Measurements from ENCODE around the gene MAD1L1. TPM values are rescaled to one million over a fixed set of nuclear protein-coding genes. Genes with fewer than 3 reads are reported as not detected.

The MAD1L1 gene
- total and polyA plus RNA-seq, 3 experiments from 2014 or later: 43.6 to 185 (median 47.3) TPM

DNA sequence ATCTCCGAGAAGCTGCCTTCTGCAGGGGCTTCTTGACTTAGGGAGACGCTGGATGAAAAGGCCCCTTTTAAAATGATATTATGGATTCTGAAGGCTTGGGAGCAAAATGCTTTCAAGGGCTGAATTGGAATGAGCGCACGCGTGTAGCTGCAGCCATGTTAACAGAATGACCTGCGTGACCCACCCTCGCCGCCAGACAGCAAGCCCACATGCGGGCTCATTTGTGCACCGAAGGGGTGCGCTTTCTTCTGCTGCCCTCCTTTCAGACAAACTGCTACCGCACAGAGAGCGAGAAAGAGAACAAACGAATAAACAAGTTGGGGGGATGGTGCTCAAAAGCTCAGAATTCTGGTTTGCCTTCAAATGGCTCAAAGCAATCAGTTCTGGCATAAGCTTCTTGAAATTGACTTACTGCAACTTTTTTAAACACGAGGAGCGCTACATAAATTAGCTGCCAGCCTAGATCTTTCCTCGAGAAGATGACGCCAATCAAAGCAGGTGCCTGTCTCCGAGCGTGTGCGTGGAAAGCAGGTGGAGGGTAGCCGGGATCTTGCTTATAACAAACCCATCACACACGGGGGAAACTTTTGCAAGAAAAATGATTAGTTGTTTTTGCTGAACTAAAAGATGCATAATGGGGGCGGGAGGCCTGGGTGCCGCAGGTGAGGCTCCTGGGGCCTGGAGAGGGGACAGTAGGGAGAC, 268.4 kb downstream of the MAD1L1 start:
- H3K4me1 ChIP-seq (ENCODE audit: insufficient read depth, low read length): peaks cover 1% of the 10 kb centered on the region
- POLR2A ChIA-PET: no interaction called here
- H3K9me3 ChIP-seq (ENCODE audit: low read length): peaks cover 3% of the 10 kb centered on the region
- no peak for DNase-seq
- Mint-ChIP-seq H3K36me3 (peaks cover 9 to 16% (median 11%) of the 10 kb centered on the region in 3 donors), H3K4me1 (peaks cover 20 to 34% (median 30%) of the 10 kb centered on the region in 3 donors), H3K9me3 (peaks cover 18 to 20% (median 20%) of the 10 kb centered on the region in 5 donors), H3K27me3 (no peaks in the 10 kb centered on the region), H3K4me3 (no peak overlapping the region), H3K27ac (peak overlapping the region in 1 of 8 donors; percentile 46)
- CTCF ChIA-PET: no interaction called here
- no peak overlapping the region for H3K27ac ChIP-seq (ENCODE audit: low read depth, low read length)
- H3K36me3 ChIP-seq (ENCODE audit: insufficient read depth, low read length): no peaks in the 10 kb centered on the region
- H3K4me3 ChIP-seq (ENCODE audit: low read length): no peak overlapping the region
- no peaks in the 10 kb centered on the region for H3K27me3 ChIP-seq (ENCODE audit: insufficient read depth, low read length, poor library complexity, severe bottlenecking)

- Mint-ChIP-seq H3K27me3 (no peaks in the 10 kb centered on the region), H3K9me3 (peaks cover 18 to 20% (median 20%) of the 10 kb centered on the region in 5 donors), H3K36me3 (peaks cover 9 to 15% (median 13%) of the 10 kb centered on the region in 3 donors), H3K4me3 (no peak overlapping the region), H3K4me1 (peaks cover 19 to 29% (median 24%) of the 10 kb centered on the region in 3 donors), H3K27ac (no peak overlapping the region)
- Histone ChIP-seq H3K36me3 (ENCODE audit: insufficient read depth, low read length) (no peaks in the 10 kb centered on the region), H3K27me3 (ENCODE audit: insufficient read depth, low read length, poor library complexity, severe bottlenecking) (no peaks in the 10 kb centered on the region), H3K4me1 (ENCODE audit: insufficient read depth, low read length) (no peaks in the 10 kb centered on the region), H3K27ac (ENCODE audit: low read depth, low read length) (no peak overlapping the region), H3K9me3 (ENCODE audit: low read length) (peaks cover 3% of the 10 kb centered on the region), H3K4me3 (ENCODE audit: low read length) (no peak overlapping the region)
- DNase-seq: no peak
- POLR2A ChIA-PET: no interaction called here
- CTCF ChIA-PET: no interaction called here
Observed at GRCh38 chr7:1963575-1963974, 269.2 kb downstream of the MAD1L1 start.

DNA sequence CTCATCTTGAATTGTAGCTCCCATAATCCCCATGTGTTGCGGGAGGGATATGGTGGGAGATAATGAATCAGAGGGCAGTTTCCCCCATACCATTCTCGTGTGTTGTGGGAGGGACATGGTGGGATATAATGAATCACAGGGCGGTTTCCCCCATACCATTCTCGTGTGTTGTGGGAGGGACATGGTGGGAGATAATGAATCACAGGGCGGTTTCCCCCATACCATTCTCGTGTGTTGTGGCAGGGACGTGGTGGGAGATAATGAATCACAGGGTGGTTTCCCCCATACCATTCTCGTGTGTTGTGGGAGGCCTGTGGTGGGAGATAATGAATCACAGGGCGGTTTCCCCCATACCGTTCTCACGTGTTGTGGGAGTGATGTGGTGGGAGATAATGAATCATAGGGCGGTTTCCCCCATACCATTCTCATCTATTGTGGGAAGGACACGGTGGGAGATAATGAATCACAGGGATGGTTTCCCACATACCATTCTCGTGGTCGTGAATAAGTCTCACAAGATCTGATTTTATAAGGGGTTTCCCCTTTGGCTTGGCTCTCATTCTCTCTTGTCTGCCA, 271.0 kb downstream of the MAD1L1 start:
- H3K4me3 ChIP-seq (ENCODE audit: low read length): no peak overlapping the region
- H3K27me3 ChIP-seq (ENCODE audit: insufficient read depth, low read length, poor library complexity, severe bottlenecking): no peaks in the 10 kb centered on the region
- Mint-ChIP-seq H3K4me3 (peak overlapping the region in 2 of 7 donors; percentile 24 to 73), H3K27me3 (peaks cover 0 to 2% of the 10 kb centered on the region in 2 donors), H3K4me1 (peaks cover 14 to 23% (median 17%) of the 10 kb centered on the region in 3 donors), H3K27ac (peak overlapping the region; percentile 71 to 95 (median 84)), H3K36me3 (peaks cover 6 to 16% (median 8%) of the 10 kb centered on the region in 3 donors), H3K9me3 (peaks cover 18 to 20% (median 20%) of the 10 kb centered on the region in 5 donors)
- ChIA-PET CTCF (no interaction called here), POLR2A (no interaction called here)
- H3K9me3 ChIP-seq (ENCODE audit: low read length): peaks cover 3% of the 10 kb centered on the region
- no peaks in the 10 kb centered on the region for H3K36me3 ChIP-seq (ENCODE audit: insufficient read depth, low read length)
- H3K4me1 ChIP-seq (ENCODE audit: insufficient read depth, low read length): no peaks in the 10 kb centered on the region
- H3K27ac ChIP-seq (ENCODE audit: low read depth, low read length): no peak overlapping the region
- DNase-seq: peak; percentile 38 to 81 (median 58)

- Mint-ChIP-seq H3K27ac (no peak overlapping the region), H3K4me3 (no peak overlapping the region), H3K36me3 (peaks cover 6 to 16% (median 8%) of the 10 kb centered on the region in 3 donors), H3K9me3 (peaks cover 18 to 20% (median 20%) of the 10 kb centered on the region in 5 donors), H3K4me1 (peaks cover 14 to 23% (median 17%) of the 10 kb centered on the region in 3 donors), H3K27me3 (peaks cover 0 to 2% of the 10 kb centered on the region in 2 donors)
- no peaks in the 10 kb centered on the region for H3K36me3 ChIP-seq (ENCODE audit: insufficient read depth, low read length)
- no peaks in the 10 kb centered on the region for H3K27me3 ChIP-seq (ENCODE audit: insufficient read depth, low read length, poor library complexity, severe bottlenecking)
- CTCF ChIA-PET: no interaction called here
- POLR2A ChIA-PET: no interaction called here
- no peak overlapping the region for H3K4me3 ChIP-seq (ENCODE audit: low read length)
- peaks cover 3% of the 10 kb centered on the region for H3K9me3 ChIP-seq (ENCODE audit: low read length)
- no peak for DNase-seq
- no peaks in the 10 kb centered on the region for H3K4me1 ChIP-seq (ENCODE audit: insufficient read depth, low read length)
- no peak overlapping the region for H3K27ac ChIP-seq (ENCODE audit: low read depth, low read length)
Observed at GRCh38 chr7:1959305-1959704, 273.4 kb downstream of the MAD1L1 start.

- Histone ChIP-seq H3K27ac (ENCODE audit: low read depth, low read length) (no peak overlapping the region), H3K4me3 (ENCODE audit: low read length) (no peak overlapping the region), H3K27me3 (ENCODE audit: insufficient read depth, low read length, poor library complexity, severe bottlenecking) (no peaks in the 10 kb centered on the region), H3K36me3 (ENCODE audit: insufficient read depth, low read length) (no peaks in the 10 kb centered on the region), H3K9me3 (ENCODE audit: low read length) (peaks cover 3% of the 10 kb centered on the region), H3K4me1 (ENCODE audit: insufficient read depth, low read length) (no peaks in the 10 kb centered on the region)
- ChIA-PET POLR2A (no interaction called here), CTCF (no interaction called here)
- Mint-ChIP-seq H3K4me3 (no peak overlapping the region), H3K36me3 (peaks cover 6 to 16% (median 8%) of the 10 kb centered on the region in 3 donors), H3K9me3 (peaks cover 17 to 20% (median 18%) of the 10 kb centered on the region in 5 donors), H3K27me3 (peaks cover 0 to 2% of the 10 kb centered on the region in 2 donors), H3K27ac (peak overlapping the region in 1 of 8 donors; percentile 77), H3K4me1 (peaks cover 14 to 23% (median 17%) of the 10 kb centered on the region in 3 donors)
- no peak for DNase-seq
Observed at GRCh38 chr7:1957471-1958225, 275.1 kb downstream of the MAD1L1 start.

GRCh38 chr7:1956611-1957470, 275.9 kb downstream of the MAD1L1 start:
- peaks cover 3 to 9% (median 5%) of the 10 kb centered on the region in 3 donors for H3K36me3 Mint-ChIP-seq
- CTCF ChIA-PET: no interaction called here
- POLR2A ChIA-PET: no interaction called here

DNA sequence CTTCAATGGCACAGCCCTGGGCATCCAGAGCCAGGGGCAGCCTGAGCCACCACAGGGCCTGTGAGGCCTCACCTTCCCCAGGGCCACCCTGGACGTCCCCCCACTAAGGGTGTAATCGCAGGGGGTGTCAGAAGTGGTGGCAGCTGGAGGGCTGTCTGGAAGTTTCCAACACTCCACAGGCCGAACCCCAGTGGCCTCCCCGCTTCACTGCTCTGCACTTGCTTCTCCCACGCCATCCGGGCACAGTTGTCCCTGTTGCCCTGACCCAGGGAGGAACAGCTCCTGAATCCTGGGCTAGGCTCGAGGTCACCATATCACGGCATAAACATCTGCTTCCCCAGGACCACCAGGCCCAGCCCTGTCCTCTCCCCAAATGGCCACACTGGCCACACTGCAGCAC, 276.6 kb downstream of the MAD1L1 start:
- Mint-ChIP-seq H3K4me3 (no peak overlapping the region), H3K27me3 (peaks cover 0 to 2% of the 10 kb centered on the region in 2 donors), H3K4me1 (peaks cover 10 to 15% (median 14%) of the 10 kb centered on the region in 3 donors), H3K36me3 (peaks cover 2 to 5% (median 5%) of the 10 kb centered on the region in 3 donors), H3K27ac (no peak overlapping the region), H3K9me3 (peaks cover 2 to 8% (median 7%) of the 10 kb centered on the region in 5 donors)
- H3K4me3 ChIP-seq (ENCODE audit: low read length): no peak overlapping the region
- peaks cover 1% of the 10 kb centered on the region for H3K9me3 ChIP-seq (ENCODE audit: low read length)
- CTCF ChIA-PET: no interaction called here
- DNase-seq: no peak
- no peaks in the 10 kb centered on the region for H3K27me3 ChIP-seq (ENCODE audit: insufficient read depth, low read length, poor library complexity, severe bottlenecking)
- peaks cover 8% of the 10 kb centered on the region for H3K4me1 ChIP-seq (ENCODE audit: insufficient read depth, low read length)
- H3K27ac ChIP-seq (ENCODE audit: low read depth, low read length): no peak overlapping the region
- POLR2A ChIA-PET: no interaction called here
- H3K36me3 ChIP-seq (ENCODE audit: insufficient read depth, low read length): no peaks in the 10 kb centered on the region

More at GRCh38 chr7:1956611-1957470, 275.9 kb downstream of the MAD1L1 start:
- Histone ChIP-seq H3K27ac (ENCODE audit: low read depth, low read length) (no peak overlapping the region), H3K36me3 (ENCODE audit: insufficient read depth, low read length) (no peaks in the 10 kb centered on the region), H3K4me1 (ENCODE audit: insufficient read depth, low read length) (peaks cover 1% of the 10 kb centered on the region), H3K9me3 (ENCODE audit: low read length) (peaks cover 3% of the 10 kb centered on the region), H3K4me3 (ENCODE audit: low read length) (no peak overlapping the region), H3K27me3 (ENCODE audit: insufficient read depth, low read length, poor library complexity, severe bottlenecking) (no peaks in the 10 kb centered on the region)
- Mint-ChIP-seq H3K4me1 (peaks cover 9 to 16% (median 13%) of the 10 kb centered on the region in 3 donors), H3K27ac (no peak overlapping the region), H3K4me3 (no peak overlapping the region), H3K27me3 (peaks cover 0 to 2% of the 10 kb centered on the region in 2 donors), H3K9me3 (peaks cover 9 to 15% (median 13%) of the 10 kb centered on the region in 5 donors)
- no peak for DNase-seq
